HG03469 (cell line): ENCODE results near the gene DYNLT4.
A peak's percentile ranks its signal among the peaks of the same experiment; 100 is the strongest.
"Not testable (repeated sequence)": the region's sequence is repeated elsewhere in the genome, so short reads cannot be mapped to it uniquely, and the experiment has no call there.

Experiments used
- ATAC-seq: cut with Tn5 transposase; IDR thresholded peaks from one replicate; pipeline ENCODE4 v1.9.1; 2021; ENCODE audit warnings: mild to moderate bottlenecking, moderate library complexity, moderate number of reproducible peaks; ENCODE audit not compliant: unreplicated experiment

The DYNLT4 gene

DNA sequence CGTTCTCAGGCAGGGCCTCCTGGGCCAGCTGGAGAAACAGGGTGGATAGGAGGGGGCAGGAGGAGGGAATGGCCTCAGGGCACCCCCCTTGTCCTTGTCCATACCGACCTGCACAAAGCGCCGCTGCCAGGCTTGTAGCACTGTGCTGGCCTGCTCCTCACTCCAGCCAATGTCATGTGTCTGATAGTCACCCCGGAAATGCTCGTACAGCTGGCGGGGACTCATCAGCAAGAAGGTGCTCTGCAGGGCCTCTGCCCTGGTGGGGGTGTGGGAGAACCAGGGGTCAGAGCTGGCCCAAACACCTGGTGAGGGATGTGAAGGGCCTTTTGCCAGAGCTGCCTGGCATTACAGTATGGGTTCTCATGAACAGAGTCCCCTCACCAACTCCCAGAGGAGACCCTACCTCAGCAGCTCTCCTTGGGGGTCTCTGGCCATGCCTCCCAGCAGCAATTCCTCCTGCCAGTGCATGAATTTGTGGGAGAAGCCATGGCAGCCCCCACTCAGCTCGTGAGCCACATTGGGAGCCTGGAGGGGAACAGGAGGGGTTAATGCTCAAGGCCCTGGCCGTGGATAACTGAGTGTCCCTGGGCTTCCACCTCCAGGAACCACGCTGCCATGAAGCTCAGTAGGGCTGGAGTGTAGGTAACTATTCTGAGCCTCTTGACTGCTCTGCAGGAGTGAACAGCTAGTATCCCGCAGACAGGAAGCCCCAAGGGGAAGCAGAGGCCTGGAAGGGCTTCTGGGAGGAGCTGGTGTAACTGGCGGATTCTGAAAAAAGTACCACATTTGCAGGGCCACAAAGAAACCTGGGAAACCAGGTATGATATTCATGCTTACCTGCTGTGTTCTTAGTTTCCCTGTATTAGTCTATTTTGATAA is 22.6 kb upstream of the DYNLT4 start:
- no peak for ATAC-seq

DNA sequence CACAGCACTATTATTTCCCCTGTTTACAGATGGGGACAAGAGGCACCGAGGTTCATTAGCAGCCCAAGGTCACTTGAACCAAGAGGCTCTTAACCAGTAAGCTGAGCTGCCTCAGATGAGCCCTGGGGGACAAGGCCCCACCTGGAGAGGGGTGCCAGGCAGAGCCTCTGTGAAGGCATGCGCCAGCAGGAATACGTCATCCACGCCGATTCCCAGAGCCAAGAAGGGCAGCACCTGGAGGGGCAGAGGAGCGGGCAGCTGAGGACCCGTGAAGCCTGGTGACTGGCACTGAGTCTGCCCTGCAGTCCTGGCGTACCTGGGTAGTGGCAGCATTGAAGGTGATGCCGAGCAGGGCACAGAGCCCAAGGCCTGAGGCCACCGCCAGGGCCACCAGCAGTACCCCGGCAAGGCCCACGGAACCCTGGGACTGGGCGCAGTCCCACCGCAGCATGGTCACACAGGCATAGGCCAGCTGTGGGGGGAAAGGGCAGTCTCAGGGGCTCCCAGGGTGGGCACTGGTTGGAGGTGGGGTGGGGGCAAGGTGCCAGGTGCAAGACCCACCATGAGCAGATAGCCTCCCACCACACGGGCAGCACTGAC is 21.8 kb upstream of the DYNLT4 start:
- no peak for ATAC-seq

DNA sequence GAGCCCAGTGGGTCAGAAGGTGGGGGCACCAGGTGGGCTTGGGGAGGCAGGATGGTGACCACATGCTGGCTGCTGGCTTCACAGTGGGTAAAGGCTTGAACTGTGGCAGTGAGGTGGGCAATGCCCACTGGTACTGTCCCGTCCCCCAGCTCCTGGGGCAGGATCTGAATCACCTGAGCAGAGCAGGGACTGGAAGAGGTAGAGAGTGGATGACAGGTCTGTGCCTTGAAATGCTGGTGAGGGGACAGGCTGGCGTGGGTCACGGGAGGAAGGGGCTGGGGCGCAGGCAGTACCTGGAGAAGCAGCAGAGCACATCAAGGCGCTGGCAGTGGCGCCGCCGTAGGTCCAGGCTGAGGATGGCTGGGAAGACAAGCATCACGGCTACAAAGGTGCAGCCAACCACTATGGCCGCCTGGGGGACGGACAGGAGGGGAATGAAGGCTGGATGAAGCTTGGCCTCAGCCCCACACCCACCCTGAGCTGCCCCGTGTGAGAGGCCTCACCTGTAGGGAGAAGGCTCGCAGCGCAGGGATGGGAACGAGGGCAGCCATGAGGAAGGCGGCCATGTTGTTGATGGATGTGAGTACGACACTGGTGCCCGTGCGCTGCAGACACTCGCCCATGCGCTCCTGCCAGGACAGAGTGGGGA is 21.0 kb upstream of the DYNLT4 start:
- ATAC-seq = no peak

DNA sequence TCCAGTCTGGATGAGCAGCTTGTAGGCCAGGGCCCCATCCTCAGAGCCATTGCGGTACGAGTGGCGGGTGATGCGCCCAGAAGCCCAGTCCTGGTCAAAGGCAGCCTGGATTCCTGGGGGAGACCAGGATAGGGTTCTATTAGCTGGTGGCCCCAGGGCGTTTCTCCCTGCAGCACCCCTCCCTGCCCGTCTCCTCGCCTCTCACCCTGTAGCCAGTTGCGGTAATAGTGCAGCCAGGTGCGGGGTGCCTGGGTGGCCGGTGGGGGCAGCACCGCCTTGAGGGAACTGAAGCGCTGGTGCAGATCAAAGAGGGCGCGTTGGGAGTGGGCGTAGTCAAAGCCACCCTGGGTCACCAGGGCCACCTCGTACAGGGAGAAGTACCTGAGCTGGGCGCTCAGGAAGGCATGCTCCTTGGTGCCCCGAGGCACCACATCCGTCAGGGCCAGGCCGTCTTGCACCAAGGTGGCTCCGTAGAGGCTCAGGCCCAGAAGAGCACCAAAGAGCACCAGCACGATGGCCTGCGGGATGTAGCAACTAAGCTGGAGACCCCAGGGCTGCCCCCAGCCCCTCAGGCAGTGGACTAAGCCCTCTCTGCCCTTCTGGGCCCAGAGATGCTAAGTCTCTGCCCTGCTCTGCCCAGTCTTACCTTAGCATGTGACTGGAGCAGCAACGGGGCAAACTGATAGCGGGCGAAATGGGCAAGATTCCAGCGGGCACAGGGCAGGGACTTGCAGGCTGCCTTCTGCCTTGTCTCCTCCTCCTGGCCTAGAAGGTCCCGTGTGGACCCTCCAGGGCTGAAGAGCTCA is 20.2 kb upstream of the DYNLT4 start:
- no peak for ATAC-seq

DNA sequence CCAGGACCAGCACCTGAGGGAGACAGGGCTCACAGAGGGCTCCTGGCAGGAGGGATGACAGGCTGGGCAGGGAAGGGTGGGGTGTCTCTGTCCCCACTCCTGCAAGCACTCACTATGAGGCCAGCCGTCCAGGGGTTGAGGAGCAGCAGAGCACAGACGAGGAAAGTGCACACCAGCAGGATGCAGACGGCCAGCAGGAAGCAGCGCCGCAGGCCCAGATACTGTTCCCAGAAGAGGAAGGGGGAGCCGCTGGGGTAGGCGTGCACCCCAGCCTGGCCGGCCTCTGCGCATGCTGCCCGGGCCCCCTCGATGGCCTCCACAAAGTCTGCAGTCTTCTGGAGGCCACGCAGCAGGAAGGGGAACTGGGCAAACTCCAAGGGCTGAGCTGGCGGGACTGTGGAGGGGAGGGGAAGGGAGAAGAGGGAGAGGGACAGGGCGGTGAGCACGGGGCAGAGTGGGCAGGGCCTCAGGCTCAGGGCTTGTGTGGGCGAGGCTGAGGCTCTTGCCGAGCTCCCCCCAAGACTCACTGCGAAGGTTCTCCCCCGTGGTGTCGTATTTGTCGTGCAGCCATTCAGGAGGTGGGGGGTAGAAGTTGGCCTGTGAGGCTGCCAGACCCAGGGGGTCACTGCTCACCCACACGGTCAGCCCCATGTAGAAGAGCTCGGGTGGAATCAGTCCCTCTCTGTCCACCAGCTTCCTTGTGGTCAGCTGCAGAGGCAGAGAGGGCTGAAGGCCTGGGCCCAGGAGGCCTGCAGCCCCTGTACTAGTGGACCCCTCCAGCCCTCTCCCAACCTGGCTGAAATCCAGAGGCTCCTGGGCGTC is 19.4 kb upstream of the DYNLT4 start:
- ATAC-seq = no peak

DNA sequence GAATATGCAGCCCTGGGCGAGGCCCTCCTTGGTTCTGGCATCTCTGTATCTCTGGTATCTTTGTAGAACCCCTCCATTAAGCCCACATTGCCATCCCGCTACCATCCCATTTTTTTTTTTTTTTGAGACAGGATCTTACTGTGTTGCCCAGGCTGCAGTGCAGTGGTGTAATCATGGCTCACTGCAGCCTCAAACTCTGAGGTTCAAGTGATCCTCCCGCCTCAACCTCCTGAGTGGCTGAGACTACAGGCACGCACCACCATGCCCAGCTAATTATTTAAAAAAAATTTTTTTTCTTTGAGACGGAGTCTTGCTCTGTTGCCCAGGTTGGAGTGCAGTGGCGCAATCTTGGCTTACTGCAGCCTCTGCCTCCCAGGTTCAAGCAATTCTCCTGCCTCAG is 17.2 kb upstream of the DYNLT4 start:
- ATAC-seq = not testable (repeated sequence)

DNA sequence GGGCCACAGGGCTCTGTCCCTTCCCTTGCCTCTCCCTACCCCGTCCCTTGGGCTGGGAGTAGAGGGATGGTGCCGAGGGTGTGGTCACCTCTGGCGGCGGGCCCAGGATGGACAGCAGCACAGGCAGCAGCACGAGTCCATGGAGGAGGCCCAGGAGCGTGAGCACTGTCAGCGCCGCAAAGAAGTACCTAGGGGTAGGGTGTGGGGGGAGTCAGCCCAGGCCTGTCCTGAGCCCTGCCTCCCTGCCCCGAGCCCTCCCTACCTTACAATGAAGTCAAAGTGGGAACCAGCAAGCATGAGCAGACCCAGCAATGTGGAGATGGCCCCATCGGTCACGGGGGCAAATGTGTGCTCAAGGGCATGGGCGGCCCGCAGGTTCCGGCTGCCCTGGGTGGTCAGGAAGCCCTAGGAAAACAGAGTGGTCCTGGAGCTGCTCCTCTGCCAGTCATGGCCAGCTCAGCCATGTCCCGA is 15.9 kb upstream of the DYNLT4 start:
- no peak for ATAC-seq

DNA sequence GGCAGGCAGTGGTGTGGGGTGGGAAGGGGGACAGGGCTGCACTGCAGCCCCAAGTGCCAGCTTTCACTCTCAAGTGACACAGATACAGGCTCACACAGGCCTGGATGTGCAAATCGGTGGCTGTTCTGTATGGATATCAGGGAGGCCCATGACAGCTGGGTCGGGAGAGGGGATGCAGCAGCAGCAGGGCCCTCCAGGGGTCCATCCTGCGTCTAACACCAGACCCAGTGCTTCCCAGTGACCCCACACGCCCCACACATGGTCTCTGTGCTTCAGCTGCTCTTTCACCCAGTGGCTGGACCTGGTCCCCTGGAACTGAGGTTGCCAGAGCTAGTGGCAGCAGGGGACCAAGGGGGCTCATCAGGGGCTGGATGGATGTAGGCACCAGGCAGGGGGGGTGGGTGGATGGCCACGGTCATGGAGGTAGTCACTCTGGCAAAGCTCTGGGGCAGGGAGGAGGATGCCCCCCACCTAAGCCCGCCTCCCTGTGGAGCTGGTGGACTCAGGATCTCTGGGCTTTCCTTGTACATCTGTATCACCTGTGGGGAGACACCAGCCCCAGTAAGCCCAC is 15.1 kb upstream of the DYNLT4 start:
- ATAC-seq = no peak

DNA sequence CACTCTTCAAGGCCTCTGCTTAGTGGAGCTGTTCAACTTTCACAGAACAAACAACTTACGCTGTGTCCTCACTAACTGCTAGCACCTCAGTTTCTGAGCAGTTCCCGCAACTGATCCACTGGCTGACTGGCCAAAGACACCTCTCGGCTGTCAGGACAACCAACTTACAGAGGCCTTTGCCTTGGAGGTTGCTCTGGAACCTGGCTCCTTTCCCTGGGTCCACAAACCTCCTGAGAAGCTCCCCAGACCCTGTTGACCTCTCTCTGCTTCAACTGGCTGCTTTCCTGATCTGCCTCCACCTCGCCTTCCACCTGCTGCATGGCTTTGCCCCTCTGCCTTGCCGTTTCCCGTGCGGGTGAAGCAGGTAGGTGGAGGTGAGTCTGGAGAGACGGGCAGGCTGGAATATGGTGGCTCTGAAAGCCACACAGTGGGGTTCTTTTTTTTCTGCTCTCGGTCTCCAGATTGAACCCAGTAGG is 14.1 kb upstream of the DYNLT4 start:
- no peak for ATAC-seq

DNA sequence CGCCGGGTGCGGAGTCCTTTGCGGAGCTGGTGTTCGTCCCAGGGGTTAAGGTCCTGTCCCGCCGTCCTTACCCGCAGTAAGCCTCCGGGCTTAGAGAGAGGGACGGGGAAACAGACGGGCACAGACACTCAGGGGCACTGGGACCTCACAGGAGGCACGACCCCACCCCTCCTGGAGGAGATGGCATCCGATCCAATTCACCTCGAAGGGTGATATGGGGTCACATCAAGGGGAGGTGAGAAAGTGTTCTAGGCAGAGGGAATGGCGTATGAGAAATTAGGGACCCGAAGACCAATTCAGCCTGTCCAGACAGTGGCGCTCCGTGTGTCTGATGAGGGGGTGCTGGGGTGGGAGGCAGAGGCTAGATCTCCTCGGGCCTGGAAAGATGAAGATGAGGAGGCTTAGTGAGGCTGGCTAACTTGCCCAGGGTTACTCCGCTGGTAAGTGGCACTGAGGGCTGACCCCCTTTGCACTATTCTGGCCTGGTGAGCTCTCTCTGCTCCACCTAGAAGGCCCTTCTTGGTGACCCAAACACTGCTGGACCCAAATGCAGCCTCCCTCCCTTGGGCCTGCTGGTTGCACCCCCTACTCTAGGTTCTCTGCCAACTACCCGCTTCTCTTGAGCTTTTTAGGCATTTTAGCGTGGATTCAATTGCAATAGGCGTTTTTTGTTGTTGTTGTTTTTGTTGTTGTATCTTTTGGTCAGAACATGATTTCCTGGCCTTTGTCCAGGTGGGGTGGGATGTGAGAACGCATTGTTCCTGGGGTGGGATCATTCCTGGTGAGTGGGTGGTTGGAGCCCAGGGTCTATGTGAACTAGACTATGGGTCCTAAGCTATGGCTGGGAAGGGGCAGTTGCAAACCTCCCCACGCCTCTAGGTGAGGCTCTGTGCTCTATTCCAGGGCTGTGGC is 13.4 kb upstream of the DYNLT4 start:
- no peak for ATAC-seq

DNA sequence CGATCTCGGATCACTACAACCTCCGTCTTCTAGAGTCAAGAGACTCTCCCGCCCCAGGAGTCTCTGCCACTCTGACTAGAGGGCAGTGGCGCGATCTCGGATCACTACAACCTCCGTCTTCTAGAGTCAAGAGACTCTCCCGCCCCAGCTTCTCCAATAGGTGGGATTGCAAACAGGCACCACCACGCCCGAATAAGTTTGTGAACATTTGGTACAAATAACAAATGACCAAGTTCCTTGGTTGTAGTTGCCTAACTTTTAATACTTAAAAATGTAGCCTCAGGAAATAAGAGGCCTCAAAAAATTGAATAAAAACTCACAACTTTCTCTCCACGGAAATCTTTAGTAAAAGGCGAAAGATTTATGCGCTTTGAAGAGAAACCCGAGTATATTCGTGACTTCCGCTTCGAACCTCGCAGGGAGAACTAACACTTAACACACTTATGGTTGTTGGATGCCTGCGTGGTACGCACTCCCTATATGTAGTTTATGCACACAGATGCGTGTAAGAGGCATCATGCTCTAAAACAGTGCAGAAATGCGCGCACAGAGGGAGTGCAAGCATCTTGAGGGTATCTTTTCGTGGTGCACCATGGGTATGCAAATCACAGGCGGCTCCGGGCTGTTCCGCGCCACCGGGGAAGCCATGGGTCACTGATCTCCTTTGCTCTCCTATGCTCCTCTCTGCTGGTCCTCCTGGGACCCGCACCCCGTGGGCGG is 12.6 kb upstream of the DYNLT4 start:
- peak; percentile 45 for ATAC-seq

DNA sequence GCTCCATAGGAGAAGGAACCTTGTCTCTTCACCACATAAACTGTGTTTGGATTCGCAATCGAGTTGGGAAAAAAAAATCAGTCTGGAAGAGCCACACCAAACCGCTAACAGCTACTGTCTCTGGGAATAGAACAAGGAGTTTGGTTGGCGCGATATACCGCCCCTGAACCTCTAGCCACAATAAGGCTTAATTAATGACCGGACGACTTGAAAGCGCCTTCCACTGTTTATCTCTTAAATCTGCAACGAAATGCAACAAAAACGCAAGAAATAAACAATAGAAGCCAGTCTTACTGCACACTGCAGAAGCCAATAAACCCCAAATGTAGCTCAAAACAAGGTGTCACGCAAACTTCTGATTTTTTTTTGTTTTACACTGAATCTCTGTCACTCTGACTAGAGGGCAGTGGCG is 12.1 kb upstream of the DYNLT4 start:
- ATAC-seq = peak; percentile 5

DNA sequence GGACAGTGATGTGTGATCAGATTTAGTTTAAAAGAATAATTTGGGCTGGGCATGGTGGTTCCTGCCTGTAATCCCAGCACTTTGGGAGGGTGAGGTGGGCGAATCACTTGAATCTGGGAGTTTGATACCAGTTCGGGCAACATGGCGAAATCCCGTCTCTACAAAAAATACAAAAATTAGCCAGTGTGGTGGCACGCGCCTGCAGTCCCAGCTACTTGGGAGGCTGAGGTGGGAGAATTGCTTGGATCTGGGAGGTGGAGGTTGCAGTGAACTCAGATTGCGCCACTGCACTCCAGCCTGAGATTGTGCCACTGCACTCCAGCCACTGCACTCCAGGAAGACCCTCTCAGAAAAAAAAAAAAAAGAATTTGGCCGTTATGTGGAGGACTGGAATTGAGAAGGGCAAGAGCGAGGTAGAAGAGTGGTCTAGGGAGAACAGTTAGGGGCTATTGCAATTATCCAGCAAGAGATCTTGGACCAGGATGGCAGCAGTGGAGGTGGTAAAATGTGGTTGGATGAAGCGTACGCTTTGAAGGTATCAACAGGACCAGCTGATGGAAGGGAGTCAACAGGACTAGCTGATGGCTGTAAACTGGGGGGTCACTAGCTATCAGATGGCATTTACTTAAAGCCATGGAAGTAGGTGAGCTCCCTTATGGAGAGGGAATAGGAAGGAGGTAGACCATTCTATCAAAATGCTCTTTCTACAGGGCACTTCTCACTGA is 10.8 kb upstream of the DYNLT4 start:
- ATAC-seq = no peak

DNA sequence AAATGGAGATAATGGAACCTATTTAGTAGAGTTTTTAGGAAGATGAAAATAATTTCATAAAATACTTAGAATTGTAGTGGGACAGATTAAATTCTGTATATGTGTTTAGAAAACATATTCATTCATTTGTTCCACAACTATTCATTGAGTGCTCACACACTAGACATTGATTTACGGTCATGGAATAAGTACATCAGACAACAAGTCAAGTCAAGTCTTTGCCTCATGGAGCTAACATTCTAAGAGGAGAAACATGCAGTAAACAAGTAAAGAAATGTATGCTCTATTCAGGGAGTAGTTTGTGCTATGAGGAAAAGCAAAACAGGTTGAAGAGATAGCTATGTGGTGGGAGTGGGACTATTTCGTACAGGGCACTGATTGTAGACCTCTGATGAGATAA is 10.2 kb upstream of the DYNLT4 start:
- no peak for ATAC-seq

DNA sequence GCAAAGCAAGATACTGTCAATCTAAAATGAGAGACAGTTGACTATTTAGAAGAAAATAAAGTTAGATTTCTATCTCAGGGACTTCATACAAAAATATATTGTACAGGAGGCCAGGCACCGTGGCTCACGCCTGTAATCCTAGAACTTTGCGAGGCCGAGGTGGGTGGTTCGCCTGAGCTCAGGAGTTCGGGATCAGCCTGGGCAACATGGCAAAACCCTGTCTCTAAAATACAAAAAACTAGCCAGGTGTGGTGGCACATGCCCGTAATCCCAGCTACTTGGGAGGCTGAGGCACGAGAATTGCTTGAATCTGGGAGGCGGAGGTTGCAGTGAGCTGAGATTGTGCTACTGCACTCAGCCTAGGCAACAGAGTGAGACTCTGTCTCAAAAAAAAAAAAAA is 8.8 kb upstream of the DYNLT4 start:
- not testable (repeated sequence) for ATAC-seq

DNA sequence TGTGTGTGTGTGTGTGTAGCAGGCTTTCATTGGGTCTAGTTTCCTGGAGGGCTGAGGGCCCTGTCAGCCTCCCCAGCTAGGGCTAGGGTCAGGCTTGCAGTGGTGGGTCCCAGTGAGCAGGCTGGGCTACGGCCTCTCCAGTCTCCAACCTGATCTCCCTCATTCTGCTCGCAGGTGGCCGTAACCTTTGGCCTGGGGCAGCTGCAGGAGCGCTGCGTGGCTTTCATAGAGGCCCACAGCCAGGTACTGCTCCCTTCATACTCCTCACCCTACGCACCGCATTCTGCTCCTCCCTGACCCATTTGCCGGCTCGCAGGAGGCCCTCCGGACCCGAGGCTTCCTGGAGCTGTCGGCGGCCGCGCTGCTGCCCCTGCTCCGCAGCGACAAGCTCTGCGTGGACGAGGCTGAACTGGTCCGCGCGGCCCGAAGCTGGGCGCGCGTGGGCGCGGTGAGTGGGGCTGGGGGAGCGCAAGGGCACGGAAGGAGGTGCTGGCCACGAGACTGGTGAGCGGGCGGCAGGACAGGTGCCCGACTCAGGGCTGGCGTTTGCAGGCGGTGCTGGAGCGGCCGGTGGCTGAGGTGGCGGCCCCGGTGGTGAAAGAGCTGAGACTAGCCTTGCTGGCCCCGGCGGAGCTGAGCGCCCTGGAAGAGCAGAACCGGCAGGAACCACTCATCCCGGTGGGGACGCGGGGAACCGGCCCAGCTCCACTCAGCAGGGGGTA is 5.8 kb upstream of the DYNLT4 start:
- ATAC-seq = no peak

DNA sequence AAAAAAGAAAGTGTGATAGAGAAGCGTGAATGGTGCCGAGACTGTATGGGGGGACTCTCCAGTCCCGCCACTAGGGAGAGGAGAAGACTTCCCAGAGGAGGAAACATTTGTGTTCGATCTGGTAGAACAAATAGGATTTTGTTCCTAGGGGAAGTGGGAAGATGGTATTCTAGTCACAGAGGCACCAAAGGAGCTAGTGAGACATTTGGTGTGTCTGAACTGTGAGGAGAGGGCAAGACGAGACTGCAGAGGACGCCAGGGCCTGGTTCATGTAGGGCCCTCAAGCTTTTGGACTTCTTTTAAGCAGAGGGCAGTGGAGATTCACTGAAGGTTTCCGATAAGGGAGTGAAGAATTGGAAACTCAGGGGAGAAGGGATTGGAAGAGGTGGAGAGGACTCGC is 4.1 kb upstream of the DYNLT4 start:
- no peak for ATAC-seq
